ENCODE measurements around the gene RNPS1. TPM values are rescaled to one million over a fixed set of nuclear protein-coding genes. Genes with fewer than 3 reads are reported as not detected.

RNPS1 gene
- total RNA-seq, 1 donor = 81.1 TPM

GRCh38 chr16:2223221-2223941, 44.5 kb downstream of the RNPS1 start, which contains the start of gene E4F1:
Gene E4F1 (plus strand): TSS chr16:2223591. CDS start chr16:2223614, 23 bp downstream.
- TF ChIP-seq CTCF (IDR thresholded peaks at IDR 0.05; ENCODE audit: extremely low read depth, low read depth, low read length) = no peak
- peak; percentile 100 for DNase-seq (ENCODE audit: insufficient read length, low spot score, missing footprints)
- Histone ChIP-seq H3K79me2 (ENCODE audit: insufficient read depth, low read length) (peaks cover 47% of the 10 kb centered on the region), H3K36me3 (ENCODE audit: insufficient read depth, low read length) (peaks cover 4% of the 10 kb centered on the region), H4K20me1 (ENCODE audit: insufficient read depth, low read length) (peaks cover 35% of the 10 kb centered on the region), H3K4me1 (ENCODE audit: insufficient read depth, low read length) (peaks cover 14% of the 10 kb centered on the region), H3K27ac (ENCODE audit: low read depth, low read length) (peak within 1 kb of the TSS; percentile 72), H3K4me3 (ENCODE audit: insufficient read depth, low read length) (peak within 1 kb of the TSS; percentile 94), H3K4me2 (ENCODE audit: insufficient read depth, low read length) (peak within 1 kb of the TSS; percentile 88), H3K9me3 (ENCODE audit: low read depth, low read length) (no peaks in the 10 kb centered on the region), H2AFZ (ENCODE audit: low read length) (peak within 1 kb of the TSS; percentile 96), H3K27me3 (ENCODE audit: insufficient read depth, low read length) (no peaks in the 10 kb centered on the region)

DNA sequence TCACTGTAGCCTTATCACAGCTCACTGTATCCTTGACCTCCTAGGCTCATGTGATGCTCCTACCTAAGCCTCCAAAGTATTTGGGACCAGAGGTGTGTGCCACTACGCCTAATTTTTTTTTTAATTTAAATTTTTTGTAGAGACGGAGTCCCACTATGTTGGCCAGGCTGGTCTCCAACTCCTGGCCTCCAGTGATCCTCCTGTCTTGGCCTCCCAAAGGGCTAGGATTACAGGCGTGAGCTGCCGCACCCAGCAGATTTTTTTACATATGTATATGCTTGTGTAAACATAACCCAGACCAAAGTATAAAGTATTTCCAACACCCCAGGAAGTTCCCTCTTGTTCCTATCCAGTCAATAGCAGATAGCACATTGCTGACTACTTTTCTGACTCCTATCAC, 51.6 kb downstream of the RNPS1 start:
- H3K9me3 ChIP-seq (ENCODE audit: low read depth, low read length) = no peaks in the 10 kb centered on the region

GRCh38 chr16:2214719-2214968, 53.3 kb downstream of the RNPS1 start, which contains the start of gene PGP:
Gene PGP (minus strand): TSS chr16:2214840. CDS start chr16:2214777, 63 bp downstream.
- Histone ChIP-seq H4K20me1 (ENCODE audit: insufficient read depth, low read length) (no peaks in the 10 kb centered on the region), H3K27ac (ENCODE audit: low read depth, low read length) (peak within 1 kb of the TSS; percentile 88), H3K79me2 (ENCODE audit: insufficient read depth, low read length) (peaks cover 28% of the 10 kb centered on the region), H3K9me3 (ENCODE audit: low read depth, low read length) (no peaks in the 10 kb centered on the region), H2AFZ (ENCODE audit: low read length) (peak within 1 kb of the TSS; percentile 95), H3K27me3 (ENCODE audit: insufficient read depth, low read length) (no peaks in the 10 kb centered on the region), H3K4me2 (ENCODE audit: insufficient read depth, low read length) (peak within 1 kb of the TSS; percentile 100), H3K36me3 (ENCODE audit: insufficient read depth, low read length) (peaks cover 4% of the 10 kb centered on the region), H3K4me3 (ENCODE audit: insufficient read depth, low read length) (peak within 1 kb of the TSS; percentile 81), H3K4me1 (ENCODE audit: insufficient read depth, low read length) (peaks cover 17% of the 10 kb centered on the region)
- DNase-seq (ENCODE audit: insufficient read length, low spot score, missing footprints) = no peak
- TF ChIP-seq CTCF (IDR thresholded peaks at IDR 0.05; ENCODE audit: extremely low read depth, low read depth, low read length) = no peak

More for the DNA sequence above, 51.6 kb downstream of the RNPS1 start:
- peaks cover 17% of the 10 kb centered on the region for H3K4me1 ChIP-seq (ENCODE audit: insufficient read depth, low read length)
- H2AFZ ChIP-seq (ENCODE audit: low read length) = no peak overlapping the region
- no peak for DNase-seq (ENCODE audit: insufficient read length, low spot score, missing footprints)
- no peaks in the 10 kb centered on the region for H3K27me3 ChIP-seq (ENCODE audit: insufficient read depth, low read length)
- no peak overlapping the region for H3K4me2 ChIP-seq (ENCODE audit: insufficient read depth, low read length)
- TF ChIP-seq CTCF (IDR thresholded peaks at IDR 0.05; ENCODE audit: extremely low read depth, low read depth, low read length) = no peak
- H4K20me1 ChIP-seq (ENCODE audit: insufficient read depth, low read length) = no peaks in the 10 kb centered on the region
- H3K4me3 ChIP-seq (ENCODE audit: insufficient read depth, low read length) = no peak overlapping the region
- no peak overlapping the region for H3K27ac ChIP-seq (ENCODE audit: low read depth, low read length)
- peaks cover 28% of the 10 kb centered on the region for H3K79me2 ChIP-seq (ENCODE audit: insufficient read depth, low read length)
- peaks cover 4% of the 10 kb centered on the region for H3K36me3 ChIP-seq (ENCODE audit: insufficient read depth, low read length)

- peak; percentile 92 for DNase-seq (ENCODE audit: insufficient read length, low spot score, missing footprints)
- peaks cover 5% of the 10 kb centered on the region for H3K36me3 ChIP-seq (ENCODE audit: insufficient read depth, low read length)
- H3K4me3 ChIP-seq (ENCODE audit: insufficient read depth, low read length) = peak overlapping the region; percentile 80
- H3K4me2 ChIP-seq (ENCODE audit: insufficient read depth, low read length) = peak overlapping the region; percentile 75
- H4K20me1 ChIP-seq (ENCODE audit: insufficient read depth, low read length) = no peaks in the 10 kb centered on the region
- H3K4me1 ChIP-seq (ENCODE audit: insufficient read depth, low read length) = peaks cover 17% of the 10 kb centered on the region
- peaks cover 28% of the 10 kb centered on the region for H3K79me2 ChIP-seq (ENCODE audit: insufficient read depth, low read length)
- TF ChIP-seq CTCF (IDR thresholded peaks at IDR 0.05; ENCODE audit: extremely low read depth, low read depth, low read length) = no peak
- no peaks in the 10 kb centered on the region for H3K27me3 ChIP-seq (ENCODE audit: insufficient read depth, low read length)
- peak overlapping the region; percentile 65 for H2AFZ ChIP-seq (ENCODE audit: low read length)
- H3K27ac ChIP-seq (ENCODE audit: low read depth, low read length) = peak overlapping the region; percentile 53
- no peaks in the 10 kb centered on the region for H3K9me3 ChIP-seq (ENCODE audit: low read depth, low read length)
These were observed 53.9 kb downstream of the RNPS1 start for GRCh38 chr16:2213817-2214718.

All from osteoblast (primary cell).